Islet precursor cell (in vitro differentiated cells): Measurements from ENCODE around the gene STAP2.
A peak's percentile ranks its signal among the peaks of the same experiment; 100 is the strongest.
"Not testable (repeated sequence)": the region's sequence is repeated elsewhere in the genome, so short reads cannot be mapped to it uniquely, and the experiment has no call there.

Source experiments
- DNase-seq: peaks from one replicate; pipeline ENCODE4 v3.0.0-alpha.2; 2018

The STAP2 gene

GRCh38 chr19:4295972-4296771, 42.5 kb downstream of the STAP2 start:
- no peak for DNase-seq

GRCh38 chr19:4294389-4294788, 44.2 kb downstream of the STAP2 start:
- no peak for DNase-seq

DNA sequence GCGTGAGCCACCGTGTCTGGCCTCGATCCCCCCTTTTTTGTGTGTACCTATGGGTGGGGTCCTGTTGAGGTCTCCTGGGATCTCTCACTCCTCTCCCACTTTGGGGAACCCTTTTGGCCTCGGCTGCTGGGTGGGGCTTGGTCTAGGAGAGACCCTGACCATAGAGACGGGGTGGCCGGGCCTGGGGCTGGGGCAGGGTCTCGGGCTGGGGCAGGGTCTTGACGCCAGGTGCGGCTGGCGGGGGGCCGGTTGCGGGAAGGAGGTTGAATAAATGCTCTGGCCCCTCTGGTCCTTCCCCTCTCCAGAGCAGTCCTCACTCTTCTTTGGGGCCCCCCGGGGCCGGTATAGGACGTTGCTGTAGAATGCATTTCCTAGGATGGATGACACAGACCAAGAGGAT, 46.1 kb downstream of the STAP2 start:
- DNase-seq = no peak

- no peak for DNase-seq
Observed at GRCh38 chr19:4291184-4291732, 47.4 kb downstream of the STAP2 start.

GRCh38 chr19:4288091-4288777, 50.4 kb downstream of the STAP2 start:
- peak; percentile 79 for DNase-seq

DNA sequence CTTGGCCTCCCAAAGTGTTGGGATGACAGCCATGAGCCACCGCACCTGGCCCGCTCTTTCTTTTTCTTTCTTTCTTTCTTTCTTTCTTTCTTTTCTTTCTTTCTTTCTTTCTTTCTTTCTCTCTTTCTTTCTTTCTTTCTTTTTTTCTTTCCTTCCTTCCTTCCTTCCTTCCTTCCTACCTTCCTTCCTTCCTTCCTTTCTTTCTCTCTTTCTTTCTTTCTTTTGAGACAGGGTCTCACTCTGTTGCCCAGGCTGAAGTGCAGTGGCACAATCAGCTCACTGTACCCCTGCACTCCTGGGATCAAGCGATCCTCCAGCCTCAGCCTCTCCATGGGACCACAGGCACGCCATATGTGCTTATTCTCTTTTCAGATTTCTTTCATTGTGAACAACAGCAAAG, 52.5 kb downstream of the STAP2 start:
- DNase-seq = not testable (repeated sequence)

DNA sequence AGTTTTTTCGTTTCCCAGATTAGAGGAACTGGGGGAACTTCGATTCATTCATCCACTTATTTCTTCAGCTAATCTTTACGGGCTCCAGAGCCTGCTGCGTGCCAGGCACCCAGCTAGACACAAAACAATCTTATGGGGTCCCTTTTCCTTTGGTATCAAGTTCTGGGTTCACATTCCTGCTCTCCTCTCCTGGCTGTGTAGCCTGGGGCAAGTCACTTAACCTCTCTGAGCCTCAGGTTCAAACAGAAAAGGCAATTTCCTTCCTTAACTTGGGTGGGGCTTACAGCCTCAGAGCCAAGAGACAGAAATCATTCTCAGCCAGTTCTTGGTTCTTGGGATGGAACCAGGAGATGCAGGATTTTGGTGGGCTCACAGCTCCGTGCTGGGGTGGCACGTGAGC, 53.7 kb downstream of the STAP2 start:
- DNase-seq = no peak

GRCh38 chr19:4284176-4284958, 54.3 kb downstream of the STAP2 start:
- peak; percentile 75 for DNase-seq

GRCh38 chr19:4279530-4280422, 58.9 kb downstream of the STAP2 start:
- peak; percentile 47 for DNase-seq

DNA sequence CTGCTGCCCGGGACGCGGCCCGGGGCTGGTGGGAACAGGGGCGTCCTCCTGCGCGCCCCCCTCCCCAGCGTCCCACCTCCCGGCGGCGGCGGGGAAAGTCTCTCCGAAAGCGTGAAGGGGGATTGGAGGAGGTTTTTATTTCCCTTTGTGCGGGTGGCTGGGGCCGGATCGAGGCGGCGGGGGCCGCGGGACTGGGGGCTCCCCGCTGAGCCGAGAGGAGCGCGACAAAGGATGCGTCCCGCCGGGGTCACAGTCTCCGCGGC, 59.4 kb downstream of the STAP2 start:
- DNase-seq = no peak

DNA sequence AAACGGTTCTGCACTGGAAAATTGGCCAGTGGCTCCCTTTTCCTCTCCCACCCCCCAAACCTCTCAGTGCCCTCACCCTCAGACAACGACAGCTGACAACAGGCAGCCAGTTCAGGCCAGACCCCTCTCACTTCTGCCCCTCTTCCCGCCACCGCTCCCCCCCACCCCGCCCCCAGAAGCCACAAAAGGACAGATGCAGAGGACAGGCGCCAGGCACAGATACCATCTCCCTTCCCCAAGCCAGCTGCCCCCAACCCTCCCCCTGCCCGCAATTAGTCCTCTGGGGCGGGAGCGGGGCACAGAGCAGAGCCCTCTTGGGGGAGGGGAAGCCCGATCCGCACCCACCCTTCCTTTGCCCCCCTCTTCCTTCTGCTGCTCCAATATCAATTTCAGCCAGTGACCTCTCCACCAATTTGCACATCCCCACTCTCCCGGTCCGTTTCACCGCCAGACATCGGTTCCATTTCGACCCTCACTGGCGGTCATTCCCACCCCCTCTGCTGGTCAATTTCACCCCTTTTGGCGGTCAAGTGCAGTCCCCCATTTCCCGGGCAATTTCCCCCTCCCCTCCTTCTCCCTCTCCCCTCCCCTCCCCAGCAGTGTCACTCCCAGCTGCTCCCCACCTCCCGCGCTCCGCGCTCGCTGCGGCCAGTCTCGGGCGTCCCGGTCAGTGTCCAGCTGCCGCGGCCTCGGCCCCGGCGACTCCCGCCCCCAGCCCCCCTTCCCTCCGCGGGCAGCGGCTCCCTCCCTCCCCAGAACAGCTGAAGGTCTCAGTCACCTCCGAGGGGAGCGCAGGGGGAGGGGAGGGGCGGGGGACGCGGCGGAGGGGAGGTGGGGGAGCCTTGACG, 60.0 kb downstream of the STAP2 start, which contains the start of gene SHD:
Gene SHD (plus strand): TSS at position 848 of the 848 bp plus-strand sequence. CDS start 798 bp downstream, outside the sequence.
- peak; percentile 76 for DNase-seq

DNA sequence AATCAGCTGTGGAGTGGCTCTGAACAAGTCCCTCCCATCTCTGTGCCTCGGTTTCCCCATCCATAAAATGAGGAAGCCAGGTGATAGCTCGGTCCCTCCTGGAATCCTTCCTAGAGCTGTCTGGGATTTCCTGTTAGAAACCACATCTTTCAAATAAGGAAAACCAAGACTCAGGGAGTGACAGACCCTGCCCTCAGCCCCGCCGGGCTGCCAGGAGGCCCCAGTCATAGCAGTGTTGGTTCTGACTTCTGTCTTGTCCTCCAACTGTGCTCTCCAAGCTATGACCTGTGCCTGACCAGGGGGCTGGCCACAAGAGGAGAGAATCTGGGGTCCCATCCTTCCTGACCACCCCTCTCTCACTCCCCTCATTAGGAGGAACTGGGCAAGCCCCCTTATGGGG, 60.6 kb downstream of the STAP2 start:
- DNase-seq = peak; percentile 69

DNA sequence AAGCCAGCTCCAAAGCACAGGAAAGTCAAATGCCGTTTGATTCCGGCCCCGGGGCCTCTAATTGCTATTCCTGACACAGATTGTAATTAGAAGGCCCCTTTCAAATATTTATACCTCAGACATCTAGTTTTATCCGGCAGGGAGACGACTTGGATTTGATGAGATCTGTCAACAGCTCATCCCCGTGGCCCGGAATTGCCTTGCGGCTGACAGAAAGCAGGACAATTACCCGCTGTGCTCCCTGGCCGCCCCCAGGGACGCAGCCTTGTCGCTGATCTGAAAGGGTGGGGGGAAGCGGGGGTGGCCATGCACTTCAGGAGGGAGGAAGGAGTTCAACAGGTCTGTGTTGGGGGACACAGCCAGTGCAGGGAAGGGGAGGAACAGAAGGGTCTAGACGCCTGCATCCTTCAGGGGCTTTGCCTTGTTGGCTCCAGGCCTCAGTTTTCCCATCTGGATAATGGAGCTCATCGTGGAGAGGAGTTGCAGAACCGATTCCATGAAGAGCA, 61.4 kb downstream of the STAP2 start:
- no peak for DNase-seq

DNA sequence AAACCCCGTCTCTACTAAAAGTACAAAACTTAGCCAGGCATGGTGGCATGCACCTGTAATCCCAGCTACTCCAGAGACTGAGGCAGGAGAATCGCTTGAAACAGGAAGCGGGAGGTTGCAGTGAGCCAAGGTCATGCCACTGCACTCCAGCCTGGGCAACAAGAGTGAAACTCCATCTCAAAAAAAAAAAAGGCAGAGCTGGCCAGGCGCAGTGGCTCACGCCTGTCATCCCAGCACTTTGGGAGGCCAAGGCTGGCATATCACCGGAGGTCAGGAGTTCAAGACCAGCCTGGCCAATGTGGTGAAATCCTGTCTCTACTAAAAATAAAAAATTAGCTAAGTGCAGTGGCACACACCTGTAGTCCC, 64.3 kb downstream of the STAP2 start:
- not testable (repeated sequence) for DNase-seq
